ENCODE data around the gene PXMP4.
"Not testable (repeated sequence)": the region's sequence is repeated elsewhere in the genome, so short reads cannot be mapped to it uniquely, and the experiment has no call there.

The PXMP4 gene

GRCh38 chr20:33719989-33720709 is at the start of gene PXMP4:
TSS of gene PXMP4 (minus strand) at chr20:33720310. CDS start at chr20:33720207, 103 bp downstream.
- DNase-seq (ENCODE audit: low spot score) = peak; percentile 99

GRCh38 chr20:33769043-33769442 is 48.9 kb upstream of the PXMP4 start:
- no peak for DNase-seq (ENCODE audit: low spot score)

GRCh38 chr20:33767777-33768138 is 47.6 kb upstream of the PXMP4 start:
- no peak for DNase-seq (ENCODE audit: low spot score)

GRCh38 chr20:33766686-33767085 is 46.6 kb upstream of the PXMP4 start:
- no peak for DNase-seq (ENCODE audit: low spot score)

- DNase-seq (ENCODE audit: low spot score) = no peak
Observed at GRCh38 chr20:33765592-33765991, 45.5 kb upstream of the PXMP4 start.

- no peak for DNase-seq (ENCODE audit: low spot score)
Observed at GRCh38 chr20:33765099-33765498, 45.0 kb upstream of the PXMP4 start.

GRCh38 chr20:33761698-33762250 is 41.7 kb upstream of the PXMP4 start:
- no peak for DNase-seq (ENCODE audit: low spot score)

GRCh38 chr20:33757458-33757857 is 37.3 kb upstream of the PXMP4 start:
- DNase-seq (ENCODE audit: low spot score) = no peak

GRCh38 chr20:33757046-33757445 is 36.9 kb upstream of the PXMP4 start:
- DNase-seq (ENCODE audit: low spot score) = no peak

- not testable (repeated sequence) for DNase-seq (ENCODE audit: low spot score)
Observed at GRCh38 chr20:33755936-33756490, 35.9 kb upstream of the PXMP4 start.

- no peak for DNase-seq (ENCODE audit: low spot score)
Observed at GRCh38 chr20:33753763-33754162, 33.7 kb upstream of the PXMP4 start.

GRCh38 chr20:33753143-33753542 is 33.0 kb upstream of the PXMP4 start:
- DNase-seq (ENCODE audit: low spot score) = no peak

GRCh38 chr20:33751775-33752174 is 31.7 kb upstream of the PXMP4 start:
- no peak for DNase-seq (ENCODE audit: low spot score)

GRCh38 chr20:33746325-33746998 is 26.4 kb upstream of the PXMP4 start:
- no peak for DNase-seq (ENCODE audit: low spot score)

GRCh38 chr20:33744773-33745385 is 24.8 kb upstream of the PXMP4 start:
- no peak for DNase-seq (ENCODE audit: low spot score)

- DNase-seq (ENCODE audit: low spot score) = no peak
Observed at GRCh38 chr20:33744181-33744580, 24.1 kb upstream of the PXMP4 start.

- DNase-seq (ENCODE audit: low spot score) = no peak
Observed at GRCh38 chr20:33740189-33740588, 20.1 kb upstream of the PXMP4 start.

- no peak for DNase-seq (ENCODE audit: low spot score)
Observed at GRCh38 chr20:33739493-33739892, 19.4 kb upstream of the PXMP4 start.

- no peak for DNase-seq (ENCODE audit: low spot score)
Observed at GRCh38 chr20:33736962-33737361, 16.9 kb upstream of the PXMP4 start.

- peak; percentile 63 for DNase-seq (ENCODE audit: low spot score)
Observed at GRCh38 chr20:33733654-33734576, 13.8 kb upstream of the PXMP4 start.

GRCh38 chr20:33732166-33732970 is 12.3 kb upstream of the PXMP4 start:
- DNase-seq (ENCODE audit: low spot score) = peak; percentile 62
